ENCODE data around the gene HHIP.

HHIP gene, protein sequence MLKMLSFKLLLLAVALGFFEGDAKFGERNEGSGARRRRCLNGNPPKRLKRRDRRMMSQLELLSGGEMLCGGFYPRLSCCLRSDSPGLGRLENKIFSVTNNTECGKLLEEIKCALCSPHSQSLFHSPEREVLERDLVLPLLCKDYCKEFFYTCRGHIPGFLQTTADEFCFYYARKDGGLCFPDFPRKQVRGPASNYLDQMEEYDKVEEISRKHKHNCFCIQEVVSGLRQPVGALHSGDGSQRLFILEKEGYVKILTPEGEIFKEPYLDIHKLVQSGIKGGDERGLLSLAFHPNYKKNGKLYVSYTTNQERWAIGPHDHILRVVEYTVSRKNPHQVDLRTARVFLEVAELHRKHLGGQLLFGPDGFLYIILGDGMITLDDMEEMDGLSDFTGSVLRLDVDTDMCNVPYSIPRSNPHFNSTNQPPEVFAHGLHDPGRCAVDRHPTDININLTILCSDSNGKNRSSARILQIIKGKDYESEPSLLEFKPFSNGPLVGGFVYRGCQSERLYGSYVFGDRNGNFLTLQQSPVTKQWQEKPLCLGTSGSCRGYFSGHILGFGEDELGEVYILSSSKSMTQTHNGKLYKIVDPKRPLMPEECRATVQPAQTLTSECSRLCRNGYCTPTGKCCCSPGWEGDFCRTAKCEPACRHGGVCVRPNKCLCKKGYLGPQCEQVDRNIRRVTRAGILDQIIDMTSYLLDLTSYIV

DNA sequence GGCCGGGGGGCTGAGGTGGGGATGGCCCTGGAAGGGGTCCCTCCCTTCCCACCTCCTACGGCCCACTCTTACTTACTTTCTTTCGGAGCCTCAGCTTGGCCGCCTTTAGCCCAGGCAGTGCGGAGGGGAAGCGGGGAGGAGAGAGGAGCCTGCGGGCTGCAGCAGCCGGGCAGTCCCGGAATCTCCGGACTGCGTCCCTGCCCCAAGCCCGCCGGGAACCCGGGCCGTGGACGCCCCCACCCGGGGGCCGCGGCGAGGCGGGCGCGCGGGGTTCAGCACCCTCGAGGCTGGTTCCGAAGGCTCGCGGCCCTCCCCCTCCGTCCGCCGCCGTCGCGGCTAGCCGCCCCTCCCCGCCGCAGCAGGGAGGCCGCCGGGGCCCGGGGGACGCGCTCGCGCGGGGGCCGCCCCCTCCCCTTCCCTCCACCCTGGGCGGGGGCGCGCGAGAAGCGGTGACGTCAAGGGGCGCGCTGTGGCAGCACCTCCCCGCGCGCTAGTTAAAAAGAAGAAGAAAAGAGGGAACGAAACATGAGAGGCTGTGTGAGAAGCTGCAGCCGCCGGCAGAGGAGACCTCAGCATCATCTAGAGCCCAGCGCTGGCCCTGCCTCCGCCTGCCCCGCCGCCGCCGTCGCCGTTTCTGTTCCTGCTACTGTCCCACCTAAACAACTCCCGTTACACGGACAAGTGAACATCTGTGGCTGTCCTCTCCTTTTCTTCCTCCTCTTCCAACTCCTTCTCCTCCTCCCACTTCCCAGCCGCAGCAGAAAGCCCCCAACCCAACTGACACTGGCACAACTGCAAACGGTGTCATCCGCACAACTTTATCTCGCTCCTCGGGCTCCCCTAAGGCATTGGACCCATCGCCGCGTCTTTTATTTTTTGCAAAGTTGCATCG, at the start of gene HHIP:
HHIP (plus strand) TSS at position 526 of the 892 bp plus-strand sequence. CDS start 520 bp downstream, outside the sequence.
- peak; percentile 28 for DNase-seq

DNA sequence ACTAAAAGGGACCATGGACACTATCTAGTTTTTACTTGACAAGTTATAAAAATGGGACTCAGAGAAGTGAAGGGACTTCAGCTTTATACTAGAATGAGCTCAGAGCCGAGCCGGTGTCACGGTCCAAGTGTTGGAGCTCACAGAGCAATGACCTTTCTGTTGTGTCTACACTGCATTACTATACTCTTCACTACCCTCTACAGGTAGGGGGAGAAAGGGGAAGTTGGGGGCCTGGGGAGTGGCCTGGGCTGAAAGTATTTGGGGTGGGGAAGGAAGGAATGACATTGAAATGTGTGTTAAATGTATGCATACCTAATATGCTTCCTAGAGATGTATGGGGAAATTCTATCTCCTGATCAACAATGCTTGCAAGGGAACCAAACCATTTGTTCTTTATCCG, 48.8 kb upstream of the HHIP start:
- no peak for DNase-seq

DNA sequence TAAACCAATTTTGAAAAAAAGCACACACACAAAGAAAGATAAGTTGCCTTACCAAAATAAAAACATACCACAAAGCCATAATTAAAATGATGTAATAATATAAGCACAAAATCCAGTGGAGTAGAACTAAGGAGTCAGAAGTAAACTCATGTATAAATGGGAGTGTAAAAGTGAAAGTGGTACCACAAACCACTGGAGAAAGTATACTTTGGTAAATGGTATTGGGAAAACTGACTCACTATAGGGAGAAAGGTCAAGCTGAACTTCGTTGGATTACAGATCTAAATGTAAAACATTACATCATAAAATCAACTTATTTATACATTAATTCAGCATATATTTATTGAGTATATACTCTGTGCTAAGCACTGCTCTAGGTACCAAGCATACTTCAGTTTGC, 46.3 kb upstream of the HHIP start:
- DNase-seq = no peak

DNA sequence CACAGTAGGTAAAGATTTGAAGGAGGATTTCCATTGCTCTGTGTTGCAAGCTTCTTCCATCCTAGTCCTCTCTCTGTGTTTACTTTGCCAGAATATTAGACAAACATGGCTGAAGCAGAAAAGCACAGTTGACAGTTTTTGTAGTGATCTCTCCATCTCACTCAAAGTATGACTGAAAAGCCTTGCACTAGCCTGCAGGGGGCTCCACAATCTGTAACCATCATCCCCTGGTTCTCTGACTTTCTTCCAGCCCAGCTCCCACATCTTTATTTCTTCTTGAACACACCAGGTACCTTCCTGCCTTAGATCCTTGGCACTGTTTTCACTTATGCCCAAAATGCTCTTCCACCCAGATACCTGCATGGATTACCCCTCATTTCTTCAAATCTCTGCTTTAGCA, 34.1 kb upstream of the HHIP start:
- peak; percentile 6 for DNase-seq

DNA sequence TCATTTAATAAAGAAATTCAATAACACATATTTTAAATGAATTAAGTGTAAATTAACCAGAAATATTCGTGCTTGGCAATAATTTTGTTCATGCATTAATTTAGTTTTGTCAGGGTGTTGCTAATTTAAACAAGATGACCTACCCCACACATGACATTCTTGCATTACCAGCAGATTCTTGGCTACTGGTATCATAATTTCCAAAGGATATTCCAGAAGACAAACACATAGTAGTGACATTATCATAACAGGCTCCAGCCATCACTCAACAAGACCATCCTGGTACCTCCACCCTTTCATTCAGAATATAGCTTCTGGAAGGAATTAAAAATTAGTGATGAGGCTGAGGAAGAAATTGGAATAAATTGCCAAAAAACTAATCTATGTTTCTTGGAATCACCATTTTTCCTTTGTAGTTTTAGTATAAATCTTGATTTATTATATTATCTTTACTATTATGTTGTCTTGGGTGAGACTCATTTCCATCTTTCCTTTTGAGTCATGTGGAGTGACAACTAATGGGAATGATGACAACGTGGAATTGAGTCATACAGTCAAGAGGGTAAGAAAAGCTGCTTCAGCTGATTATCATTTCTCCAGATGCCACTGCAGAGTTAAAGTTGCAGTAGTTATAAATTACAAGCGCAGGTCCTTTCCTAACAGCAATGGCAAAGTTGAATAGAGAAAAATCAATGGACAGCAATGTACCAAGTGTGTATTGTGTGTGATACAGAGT, 30.9 kb upstream of the HHIP start:
- no peak for DNase-seq

DNA sequence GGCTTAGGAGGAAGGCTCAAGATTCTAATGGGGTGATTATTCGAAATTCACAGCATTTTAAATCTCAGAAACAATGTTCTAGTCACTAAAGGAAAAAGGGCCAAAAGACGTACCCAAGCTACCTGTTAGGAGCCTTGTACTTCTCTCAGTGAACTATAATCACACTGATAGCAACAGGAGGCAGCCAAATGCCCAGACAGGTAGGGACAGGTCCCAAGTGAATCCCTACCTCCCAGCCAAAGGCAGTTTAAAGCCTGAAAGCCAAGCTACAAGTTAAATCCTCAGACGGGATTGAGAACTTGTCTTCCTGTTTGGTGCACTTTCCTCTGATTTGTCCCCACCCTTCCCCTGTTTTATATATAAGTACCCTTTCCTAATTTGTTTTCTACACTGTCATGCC, 24.3 kb upstream of the HHIP start:
- DNase-seq = no peak

DNA sequence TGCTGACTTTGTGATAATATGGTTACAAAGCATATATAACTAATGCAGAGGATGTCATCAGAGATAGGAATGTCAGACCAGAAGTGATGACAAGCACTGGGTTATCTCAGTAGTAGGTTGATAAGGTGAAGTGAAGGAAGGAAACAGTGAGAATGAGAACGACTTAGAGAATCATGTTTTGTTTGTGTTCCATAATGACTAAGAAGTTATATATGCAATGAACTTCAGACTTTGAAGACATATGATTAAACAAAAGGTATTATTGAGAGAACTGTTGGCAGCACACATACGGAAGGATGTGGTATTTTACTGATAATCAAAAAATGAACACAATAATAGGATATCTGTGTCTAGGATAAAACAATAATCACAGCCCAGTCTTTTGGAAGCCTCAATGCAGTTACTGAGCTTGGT, 18.3 kb upstream of the HHIP start:
- DNase-seq = no peak

DNA sequence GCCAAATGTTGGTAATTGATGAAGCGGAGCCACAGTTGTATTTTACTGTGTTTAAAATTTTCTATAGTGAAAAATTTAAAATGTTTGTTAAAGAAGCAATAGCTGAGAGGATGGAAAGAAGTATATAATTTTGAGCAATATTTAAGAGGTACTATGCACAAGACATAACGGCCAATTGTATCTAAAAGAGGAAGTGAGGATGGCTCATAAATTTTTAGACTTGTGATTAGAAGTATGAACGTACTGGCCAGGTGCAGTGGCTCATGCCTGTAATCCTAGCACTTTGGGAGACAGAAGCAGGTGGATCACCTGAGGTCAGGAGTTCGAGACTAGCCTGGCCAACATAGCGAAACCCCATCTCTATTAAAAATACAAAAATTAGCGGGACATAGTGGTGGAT, 12.7 kb upstream of the HHIP start:
- no peak for DNase-seq

DNA sequence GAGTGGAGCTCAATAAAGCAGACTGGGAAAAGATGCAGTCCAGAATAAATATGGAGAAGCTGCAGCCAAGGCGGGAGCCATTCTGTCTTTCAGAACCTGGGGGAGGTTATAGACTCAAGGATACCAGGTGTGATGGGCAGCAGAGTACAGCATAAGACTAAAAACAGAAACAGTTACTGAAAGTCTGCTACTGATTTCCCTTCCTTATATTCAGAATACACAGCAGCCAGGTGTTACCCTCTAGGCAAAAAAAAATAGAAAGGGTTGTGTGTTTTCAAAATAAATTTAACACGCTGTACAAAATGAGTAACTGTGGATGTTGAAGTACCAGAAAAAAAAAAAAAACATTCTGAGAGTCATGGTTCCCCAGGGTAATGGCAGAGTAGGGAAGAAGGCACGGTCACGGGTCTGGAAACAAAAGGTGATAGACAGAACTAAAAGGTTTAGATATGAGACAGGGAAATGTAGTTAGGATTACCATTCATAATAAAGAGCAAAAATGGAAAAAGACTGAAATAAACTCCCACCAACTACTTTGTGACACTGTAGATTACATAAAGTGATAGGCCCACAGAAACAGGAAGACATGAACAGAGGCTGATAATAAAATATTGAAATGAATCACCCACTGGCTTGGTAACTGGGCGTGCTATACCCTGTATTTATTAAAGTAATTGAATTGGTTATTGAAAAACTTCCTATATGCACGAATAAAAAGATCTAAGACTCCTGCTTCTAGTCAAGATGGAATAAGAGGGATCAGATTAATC, 10.8 kb upstream of the HHIP start:
- DNase-seq = no peak

DNA sequence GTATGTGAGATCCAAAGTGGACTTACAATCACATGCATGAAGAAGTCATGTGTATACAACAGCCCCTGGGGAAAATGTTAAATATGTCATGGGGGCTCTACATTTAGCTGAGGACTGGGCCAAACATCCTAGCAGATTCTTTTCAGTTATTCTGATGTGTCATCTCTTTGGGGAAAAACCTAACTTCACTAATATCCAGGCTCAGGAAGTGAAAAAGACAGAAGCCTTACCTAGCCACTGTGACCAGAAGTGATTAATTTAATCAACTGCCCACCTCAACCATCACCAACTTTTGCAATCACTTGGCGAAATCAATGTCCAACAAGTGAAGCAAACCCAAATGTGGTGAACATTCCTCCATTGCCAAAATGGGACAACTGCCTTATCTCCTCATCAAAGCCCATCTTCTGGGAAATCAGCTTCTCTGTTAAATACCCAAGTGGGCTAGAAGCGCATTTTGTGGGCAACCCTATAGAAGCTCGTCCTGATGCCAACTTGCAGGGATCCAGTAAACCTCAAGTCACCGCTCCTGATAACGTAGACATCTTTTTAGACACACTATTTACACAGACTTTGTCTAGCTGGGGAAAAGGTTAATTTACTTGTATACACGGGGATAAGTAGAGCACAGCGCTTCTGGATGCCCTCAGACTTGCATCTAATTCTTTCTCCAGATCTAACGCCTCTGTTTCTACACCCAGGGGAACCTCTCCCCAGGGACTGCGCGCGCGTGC, 1.4 kb upstream of the HHIP start:
- DNase-seq = no peak

DNA sequence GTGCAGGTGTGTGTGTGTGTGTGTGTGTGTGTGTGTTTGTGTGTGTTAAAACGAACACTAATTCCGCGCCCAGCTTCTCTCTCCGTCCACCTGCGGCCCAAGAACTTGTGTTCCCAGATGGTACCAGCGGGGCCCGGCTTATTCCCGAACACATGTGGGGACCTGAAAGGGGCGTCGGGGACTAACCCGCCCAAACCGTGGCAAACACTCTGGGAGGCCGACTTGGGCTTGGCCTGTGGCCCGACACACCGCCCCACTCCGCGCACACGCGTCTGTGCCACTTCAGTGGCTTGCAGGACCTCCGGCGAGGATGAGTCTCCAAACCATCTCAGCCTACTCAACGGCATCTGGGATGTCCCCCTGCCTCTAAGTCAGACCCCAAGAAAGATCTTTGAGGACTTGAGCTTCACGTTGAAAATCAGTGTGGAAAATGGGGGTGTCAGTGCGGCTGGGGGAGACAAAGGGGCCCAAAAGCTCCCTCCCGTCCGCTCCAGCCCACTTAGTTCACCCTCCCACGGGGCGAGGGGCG, 790 bp upstream of the HHIP start:
- DNase-seq = no peak

DNA sequence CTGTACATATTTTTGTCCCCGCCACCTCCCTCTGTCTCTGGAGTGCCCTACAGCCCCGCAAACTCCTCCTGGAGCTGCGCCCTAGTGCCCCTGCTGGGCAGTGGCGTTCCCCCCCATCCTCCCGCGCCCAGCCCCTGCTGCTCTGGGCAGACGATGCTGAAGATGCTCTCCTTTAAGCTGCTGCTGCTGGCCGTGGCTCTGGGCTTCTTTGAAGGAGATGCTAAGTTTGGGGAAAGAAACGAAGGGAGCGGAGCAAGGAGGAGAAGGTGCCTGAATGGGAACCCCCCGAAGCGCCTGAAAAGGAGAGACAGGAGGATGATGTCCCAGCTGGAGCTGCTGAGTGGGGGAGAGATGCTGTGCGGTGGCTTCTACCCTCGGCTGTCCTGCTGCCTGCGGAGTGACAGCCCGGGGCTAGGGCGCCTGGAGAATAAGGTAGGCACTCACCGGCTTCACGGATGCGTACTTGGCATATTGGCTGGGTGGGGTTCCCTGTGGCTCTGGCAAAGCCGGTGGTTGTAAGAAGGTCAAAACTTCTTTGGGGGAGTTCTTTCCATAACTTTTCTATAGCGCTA, 653 bp downstream of the HHIP start:
- peak; percentile 15 for DNase-seq

DNA sequence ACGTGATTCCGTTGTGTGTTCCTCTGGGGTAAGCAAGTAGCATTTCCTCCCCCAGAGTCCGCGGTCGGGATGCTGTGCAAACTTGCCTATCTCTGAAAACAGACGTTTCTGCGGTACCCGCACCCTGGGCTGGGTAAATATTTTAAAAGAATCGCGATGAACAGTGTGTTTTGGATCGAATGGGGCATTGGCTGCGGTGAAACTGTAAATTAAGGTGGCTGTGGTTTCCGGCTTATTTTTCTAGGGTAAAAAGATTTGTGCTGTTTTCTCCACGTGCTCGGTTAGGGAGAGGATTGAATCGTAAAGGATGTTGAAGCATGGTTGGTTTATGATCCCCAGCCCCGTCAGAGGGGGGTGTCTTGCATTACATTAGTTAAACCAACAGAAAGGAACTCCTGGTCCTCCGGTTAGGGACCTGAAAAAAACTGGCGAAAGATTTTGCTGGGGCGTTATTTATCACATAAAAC, 1.2 kb downstream of the HHIP start:
- peak; percentile 12 for DNase-seq

DNA sequence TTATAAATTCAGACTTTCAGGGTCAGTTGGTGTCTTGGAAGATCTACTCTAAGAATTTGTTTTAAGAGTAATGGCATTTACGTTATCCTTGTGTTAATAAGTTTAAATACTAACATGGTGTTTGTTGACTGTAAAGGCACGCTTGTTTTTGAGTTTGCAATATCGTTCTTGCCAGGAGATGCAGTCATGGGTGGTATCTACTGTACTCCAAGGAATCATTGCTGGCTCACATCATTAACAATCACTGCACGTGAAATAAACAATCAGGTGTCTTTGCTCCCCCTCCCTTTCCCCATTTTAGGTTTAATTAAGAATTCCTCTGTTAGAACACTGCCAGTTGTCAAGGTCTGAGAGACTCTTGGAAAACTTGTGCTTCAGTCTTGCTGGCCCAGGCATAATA, 1.6 kb downstream of the HHIP start:
- DNase-seq = no peak

DNA sequence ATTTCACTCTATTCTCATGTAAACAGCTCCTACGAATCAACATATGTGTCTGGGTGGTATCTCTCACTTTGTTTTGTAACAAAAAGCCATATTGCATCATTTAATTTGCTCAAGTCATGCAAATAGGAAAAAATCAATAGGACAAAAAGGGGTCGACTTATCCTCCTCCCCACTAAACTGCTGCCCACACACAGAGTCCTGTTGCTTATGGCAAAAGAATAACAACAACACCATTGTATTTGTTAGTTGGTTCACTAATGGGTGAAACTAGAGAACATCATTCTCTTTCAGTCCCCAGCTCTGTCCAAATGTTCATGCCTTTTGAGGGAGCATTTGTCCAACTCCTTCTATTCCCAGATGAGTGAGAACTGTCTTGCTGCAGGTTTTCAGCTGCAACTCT, 2.1 kb downstream of the HHIP start:
- DNase-seq = no peak

DNA sequence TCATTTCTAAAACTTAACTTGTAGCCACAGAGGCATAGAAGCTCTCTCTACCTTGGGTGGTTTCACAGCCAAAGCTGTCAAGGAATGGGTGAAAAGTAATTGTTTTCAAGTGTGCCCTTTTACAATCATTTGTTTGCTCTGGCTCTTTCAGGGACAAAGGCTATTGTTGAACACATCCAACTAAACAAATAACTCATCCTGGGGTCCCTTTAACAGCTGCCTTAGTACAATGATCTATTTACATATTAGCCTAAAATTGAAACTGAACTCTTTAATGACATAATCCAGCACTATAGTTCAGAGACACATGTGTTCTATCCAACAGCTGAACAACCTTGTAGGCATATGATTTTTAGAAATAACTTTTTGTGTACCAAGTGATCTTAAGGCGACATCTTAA, 3.7 kb downstream of the HHIP start:
- no peak for DNase-seq

DNA sequence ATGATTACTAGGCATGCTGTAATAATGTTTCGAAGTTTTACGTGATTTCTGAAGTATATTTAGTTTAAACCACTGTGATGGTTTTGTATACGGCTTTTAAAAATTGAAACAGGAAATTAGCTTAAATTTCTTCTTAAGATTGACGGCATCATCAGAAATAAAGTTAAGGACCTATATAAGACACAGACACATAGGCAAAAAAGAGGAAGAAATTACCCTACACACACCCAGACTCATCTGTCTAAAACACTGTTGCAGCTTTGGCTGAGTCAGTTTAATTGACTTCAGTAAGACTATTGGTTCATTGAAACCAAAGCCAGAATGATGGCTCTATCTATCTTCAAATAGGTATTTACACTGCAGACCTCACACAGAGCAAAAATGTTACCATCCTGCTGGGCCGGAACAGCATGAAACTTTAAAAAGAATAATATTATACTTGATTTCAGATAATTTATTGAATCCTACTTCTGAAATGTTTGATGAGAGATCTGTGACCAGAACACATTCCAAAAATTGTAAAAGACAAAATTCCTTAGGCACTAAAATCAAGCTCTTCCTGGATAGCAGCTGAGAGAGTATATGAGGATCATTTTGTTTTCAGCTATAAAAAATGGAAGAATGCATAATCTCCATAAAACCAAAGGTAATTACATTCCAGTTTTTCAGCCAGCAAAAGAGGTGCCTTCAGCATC, 4.5 kb downstream of the HHIP start:
- no peak for DNase-seq

DNA sequence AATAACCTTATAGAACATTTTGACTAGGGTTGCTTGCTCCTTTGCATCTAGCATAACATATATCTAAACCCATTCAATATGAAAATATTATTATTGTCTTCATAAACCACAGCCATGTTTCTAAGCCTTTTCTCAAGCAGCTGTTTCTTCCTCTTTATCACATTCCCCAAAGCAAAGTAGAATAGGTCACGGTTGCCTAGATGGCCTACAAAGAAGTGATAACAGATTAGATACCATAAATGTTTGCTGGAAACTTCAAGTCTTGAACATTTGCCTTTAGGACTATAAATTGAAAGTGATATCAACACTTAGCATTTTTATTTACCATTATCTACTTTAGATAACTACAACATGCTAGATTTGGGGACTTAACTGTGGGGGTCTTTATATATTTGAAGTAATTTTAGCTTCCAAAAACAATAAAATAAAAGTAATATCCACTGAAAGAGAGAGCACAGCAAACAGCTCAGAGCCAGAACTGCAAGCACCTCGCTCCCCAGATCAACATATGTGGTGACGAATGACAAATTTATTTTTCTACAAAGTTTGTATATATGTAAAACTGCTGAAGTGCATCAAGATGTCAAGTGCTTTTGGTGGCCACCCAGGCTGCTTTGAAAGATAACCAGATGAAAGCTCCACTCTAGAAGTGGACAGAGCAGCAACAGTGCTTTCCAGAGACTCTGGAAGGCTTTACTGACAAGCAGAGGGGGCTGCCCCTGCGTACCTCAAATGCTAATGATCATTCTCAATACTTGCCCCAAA, 8.0 kb downstream of the HHIP start:
- DNase-seq = no peak

DNA sequence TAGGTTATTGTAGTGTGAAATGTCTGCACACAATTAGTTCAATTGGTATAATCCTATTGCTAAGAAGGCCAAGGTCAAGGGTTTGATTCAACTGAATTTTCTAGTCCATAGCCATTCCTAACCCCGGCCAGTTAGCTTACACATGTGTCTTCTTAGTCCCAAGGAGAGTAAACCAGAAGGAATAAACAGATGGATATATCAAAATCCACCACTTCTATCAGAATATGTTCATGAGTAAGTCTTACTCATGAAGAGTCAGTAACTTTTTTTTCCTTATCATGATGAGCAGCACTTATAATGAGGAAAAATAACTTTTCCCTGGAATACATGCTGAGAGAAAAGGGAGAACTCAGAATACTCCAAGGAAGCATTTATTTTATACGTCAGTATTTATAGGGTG, 9.5 kb downstream of the HHIP start:
- no peak for DNase-seq
